NCI-H2227 (cell line): ENCODE measurements around the gene TMEM88.

Experiments
- DNase-seq: peaks from one replicate; lab custom pipeline; 2025; ENCODE audit not compliant: unreplicated experiment; lab: John Stamatoyannopoulos, UW

The TMEM88 gene

GRCh38 chr17:7833011-7833794, 21.7 kb upstream of the TMEM88 start:
- DNase-seq: no peak

GRCh38 chr17:7833795-7834541, 20.9 kb upstream of the TMEM88 start, which contains the start of gene KDM6B:
Gene KDM6B (plus strand): TSS chr17:7834217. CDS start chr17:7845555, 11,338 bp downstream.
- DNase-seq: peak; percentile 89

GRCh38 chr17:7834542-7834956, 20.3 kb upstream of the TMEM88 start:
- DNase-seq: peak; percentile 50

GRCh38 chr17:7834957-7835813, 19.7 kb upstream of the TMEM88 start:
- peak; percentile 96 for DNase-seq

- peak; percentile 77 for DNase-seq
Measured at GRCh38 chr17:7835814-7836595, 18.9 kb upstream of the TMEM88 start.

- peak; percentile 93 for DNase-seq
Measured at GRCh38 chr17:7836596-7837407, 18.1 kb upstream of the TMEM88 start.

- DNase-seq: no peak
Measured at GRCh38 chr17:7837408-7838088, 17.3 kb upstream of the TMEM88 start.

- peak; percentile 49 for DNase-seq
Measured at GRCh38 chr17:7838090-7839075, 16.5 kb upstream of the TMEM88 start.

- no peak for DNase-seq
Measured at GRCh38 chr17:7839190-7839875, 15.5 kb upstream of the TMEM88 start.

- DNase-seq: peak; percentile 28
Measured at GRCh38 chr17:7839876-7840261, 15.0 kb upstream of the TMEM88 start.

GRCh38 chr17:7840441-7840840, 14.4 kb upstream of the TMEM88 start:
- DNase-seq: no peak

GRCh38 chr17:7840875-7841274, 14.0 kb upstream of the TMEM88 start:
- DNase-seq: no peak

- peak; percentile 80 for DNase-seq
Measured at GRCh38 chr17:7841396-7841914, 13.4 kb upstream of the TMEM88 start.

- DNase-seq: peak; percentile 92
Measured at GRCh38 chr17:7841915-7842379, 12.9 kb upstream of the TMEM88 start.

- peak; percentile 65 for DNase-seq
Measured at GRCh38 chr17:7842380-7843256, 12.2 kb upstream of the TMEM88 start.

GRCh38 chr17:7843257-7843535, 11.7 kb upstream of the TMEM88 start:
- DNase-seq: no peak
